A172 (cell line): ENCODE results near the gene BAIAP2. TPM values are rescaled to one million over a fixed set of nuclear protein-coding genes. Genes with fewer than 3 reads are reported as not detected.
A peak's percentile ranks its signal among the peaks of the same experiment; 100 is the strongest.

Experiments
- DNase-seq: peaks from one replicate; pipeline ENCODE4 v3.0.0-alpha.2; 2015; ENCODE audit warnings: low spot score
- total RNA-seq: library from RNA; depleted of rRNA; stranded (reverse); fragments of >200 nt; shearing (Covaris generic); gene quantifications from 2 replicates; pipeline ENCODE4 v1.2.3, GENCODE V29; 2014

Gene BAIAP2
- total RNA-seq, 1 experiment from 2014 or later, result 89.5 TPM

- peak; percentile 39 for DNase-seq
Observed at GRCh38 chr17:81037798-81038733, 3.1 kb downstream of the BAIAP2 start.

- DNase-seq, result no peak
Observed at GRCh38 chr17:81039096-81039495, 4.1 kb downstream of the BAIAP2 start.

GRCh38 chr17:81039854-81040758 lies 5.2 kb downstream of the BAIAP2 start:
- peak; percentile 80 for DNase-seq

GRCh38 chr17:81040791-81041337 lies 5.9 kb downstream of the BAIAP2 start:
- peak; percentile 44 for DNase-seq

GRCh38 chr17:81042606-81043005 lies 7.7 kb downstream of the BAIAP2 start:
- DNase-seq, result no peak

GRCh38 chr17:81043319-81043724 lies 8.4 kb downstream of the BAIAP2 start:
- DNase-seq, result no peak

- DNase-seq, result peak; percentile 96
Observed at GRCh38 chr17:81043725-81044427, 8.9 kb downstream of the BAIAP2 start.

GRCh38 chr17:81044428-81044763 lies 9.4 kb downstream of the BAIAP2 start:
- no peak for DNase-seq

GRCh38 chr17:81044764-81045589 lies 10.0 kb downstream of the BAIAP2 start:
- DNase-seq, result peak; percentile 85

- no peak for DNase-seq
Observed at GRCh38 chr17:81045590-81046095, 10.7 kb downstream of the BAIAP2 start.

- no peak for DNase-seq
Observed at GRCh38 chr17:81046132-81046769, 11.3 kb downstream of the BAIAP2 start.

GRCh38 chr17:81046770-81047359 lies 11.9 kb downstream of the BAIAP2 start:
- peak; percentile 47 for DNase-seq

- DNase-seq, result no peak
Observed at GRCh38 chr17:81048827-81049371, 13.9 kb downstream of the BAIAP2 start.

- peak; percentile 46 for DNase-seq
Observed at GRCh38 chr17:81049372-81049911, 14.5 kb downstream of the BAIAP2 start.

GRCh38 chr17:81049973-81050551 lies 15.1 kb downstream of the BAIAP2 start:
- DNase-seq, result peak; percentile 93

GRCh38 chr17:81050645-81051625 lies 16.0 kb downstream of the BAIAP2 start:
- no peak for DNase-seq
